ENCODE results near the gene MRPL58. TPM values are rescaled to one million over a fixed set of nuclear protein-coding genes. Genes with fewer than 3 reads are reported as not detected.
A peak's percentile ranks its signal among the peaks of the same experiment; 100 is the strongest.
"Not testable (repeated sequence)": the region's sequence is repeated elsewhere in the genome, so short reads cannot be mapped to it uniquely, and the experiment has no call there.

MRPL58 gene
- total RNA-seq, 1 donor from 2014 or later: 68.1 TPM

DNA sequence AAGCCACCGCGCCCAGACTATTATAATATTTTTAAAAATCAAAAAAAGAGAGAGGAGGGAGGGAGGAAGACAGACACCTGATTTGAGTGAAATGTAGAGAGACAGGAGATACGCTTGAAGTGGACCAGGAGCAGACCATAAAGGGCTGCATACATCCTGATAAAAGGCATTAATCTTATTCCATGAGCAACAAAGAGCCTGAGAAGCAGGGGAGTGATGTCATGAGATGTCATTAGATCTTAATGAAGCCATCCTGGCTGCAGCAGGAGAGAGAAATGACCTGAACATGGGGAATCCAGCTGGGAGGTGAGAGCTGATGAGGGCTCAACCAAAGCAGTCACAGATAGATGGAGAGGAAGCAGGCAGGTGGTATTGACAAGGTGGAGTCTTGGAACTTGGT, 34.7 kb upstream of the MRPL58 start:
- Mint-ChIP-seq H3K9me3 (no peaks in the 10 kb centered on the region), H3K4me1 (ENCODE audit: low read depth) (peaks cover 13% of the 10 kb centered on the region), H3K27ac (no peak overlapping the region), H3K4me3 (ENCODE audit: low read depth) (no peak overlapping the region), H3K36me3 (ENCODE audit: low read depth) (no peaks in the 10 kb centered on the region), H3K27me3 (ENCODE audit: low read depth) (peaks cover 30% of the 10 kb centered on the region)
- DNase-seq (ENCODE audit: low spot score): no peak
- intact Hi-C loops (cut with micrococcal nuclease): no loop called here

DNA sequence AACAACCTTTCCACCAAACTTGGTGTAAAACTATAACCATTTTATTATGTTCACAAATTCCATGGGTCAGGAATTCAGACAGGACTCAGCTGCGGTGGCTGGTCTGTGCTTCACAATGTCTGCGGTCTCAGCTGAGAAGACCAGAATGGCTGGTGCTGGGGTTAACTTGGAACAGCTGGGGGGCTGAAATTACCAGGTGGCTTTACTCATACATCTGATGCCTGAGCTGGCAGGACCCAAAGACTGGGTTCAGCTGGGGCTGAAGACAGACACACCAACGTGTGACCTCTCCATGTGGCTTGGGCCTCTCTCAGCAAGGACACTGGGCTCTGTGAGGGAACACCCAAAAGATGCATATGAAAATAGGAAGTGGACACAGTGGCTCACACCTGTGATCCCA, 34.2 kb upstream of the MRPL58 start:
- intact Hi-C loops (cut with micrococcal nuclease): no loop called here
- Mint-ChIP-seq H3K36me3 (ENCODE audit: low read depth) (no peaks in the 10 kb centered on the region), H3K4me3 (ENCODE audit: low read depth) (no peak overlapping the region), H3K9me3 (no peaks in the 10 kb centered on the region), H3K4me1 (ENCODE audit: low read depth) (peaks cover 9% of the 10 kb centered on the region), H3K27me3 (ENCODE audit: low read depth) (peaks cover 26% of the 10 kb centered on the region), H3K27ac (no peak overlapping the region)
- DNase-seq (ENCODE audit: low spot score): no peak

DNA sequence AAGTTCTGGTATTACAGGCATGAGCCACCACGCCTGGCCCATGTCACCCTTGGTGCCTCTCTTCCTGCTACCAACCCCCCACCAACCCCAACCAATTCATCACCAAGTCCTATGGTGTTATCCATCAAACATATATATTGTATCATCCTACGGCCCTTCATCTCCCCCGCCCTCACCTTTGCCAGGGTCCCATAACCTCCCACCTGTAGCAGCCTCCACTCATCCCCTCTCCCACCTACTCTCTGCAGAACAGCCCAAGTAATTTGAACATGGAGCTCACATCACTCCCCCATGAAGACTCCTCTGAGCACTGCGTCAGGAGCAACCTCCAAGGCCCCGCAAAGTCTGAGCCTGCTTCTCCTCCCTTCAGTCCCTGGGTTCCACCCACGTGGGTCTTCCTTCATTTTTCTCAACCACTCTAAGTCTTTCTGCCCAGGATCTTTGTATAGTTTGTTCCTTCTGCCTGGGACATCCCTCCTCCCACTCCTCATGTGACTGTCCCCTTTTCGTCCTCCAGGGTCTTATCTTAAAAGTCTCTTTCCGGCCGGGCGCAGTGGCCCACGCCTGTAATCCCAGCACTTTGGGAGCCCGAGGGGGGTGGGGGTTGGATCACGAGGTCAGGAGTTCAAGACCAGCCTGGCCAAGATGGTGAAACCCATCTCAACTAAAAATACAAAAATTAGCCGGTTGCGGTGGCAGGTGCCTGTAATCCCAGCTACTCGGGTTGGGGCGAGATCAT, 32.9 kb upstream of the MRPL58 start:
- Mint-ChIP-seq H3K27ac (no peak overlapping the region), H3K27me3 (ENCODE audit: low read depth) (peaks cover 29% of the 10 kb centered on the region), H3K36me3 (ENCODE audit: low read depth) (no peaks in the 10 kb centered on the region), H3K9me3 (no peaks in the 10 kb centered on the region), H3K4me1 (ENCODE audit: low read depth) (peaks cover 10% of the 10 kb centered on the region), H3K4me3 (ENCODE audit: low read depth) (no peak overlapping the region)
- no peak for DNase-seq (ENCODE audit: low spot score)
- intact Hi-C loops (cut with micrococcal nuclease): loop anchor here (5.0 to 10.0 kb wide), 3 partner anchors 53 to 195 kb away; no protein-coding TSS in a partner anchor

DNA sequence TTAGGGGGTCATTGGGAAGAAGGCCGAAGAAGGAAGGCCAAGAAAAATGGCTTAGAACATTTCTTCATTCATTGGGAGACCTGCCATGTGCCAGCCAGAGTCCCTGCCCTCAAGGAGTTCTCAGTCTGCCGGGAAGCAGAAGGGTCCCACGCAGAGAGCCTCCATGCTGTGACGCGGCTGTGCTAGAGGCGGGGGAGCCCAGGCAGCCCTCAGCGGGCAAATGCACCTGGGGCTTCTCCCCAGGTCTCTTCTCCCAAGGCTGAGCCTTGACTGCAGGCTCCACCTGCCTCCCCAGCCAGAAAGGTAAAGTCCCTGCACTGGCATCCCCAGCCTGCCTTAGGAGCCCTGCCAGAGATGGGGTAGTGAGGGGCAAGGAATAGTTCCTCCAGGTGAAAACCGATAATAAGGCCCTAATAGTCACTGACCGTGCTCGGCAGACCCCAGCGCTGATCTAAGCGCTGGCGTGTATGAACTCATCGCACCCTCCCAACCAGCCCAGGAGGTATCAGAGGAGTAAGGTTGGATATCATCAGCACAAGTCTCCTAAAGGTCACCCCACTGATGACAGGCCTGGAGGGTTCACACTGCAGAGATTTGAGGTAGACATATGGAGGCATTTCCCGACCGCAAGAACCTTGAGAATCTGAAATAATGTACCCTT, 31.0 kb upstream of the MRPL58 start:
- Mint-ChIP-seq H3K27me3 (ENCODE audit: low read depth) (peaks cover 35% of the 10 kb centered on the region), H3K9me3 (no peaks in the 10 kb centered on the region)

DNA sequence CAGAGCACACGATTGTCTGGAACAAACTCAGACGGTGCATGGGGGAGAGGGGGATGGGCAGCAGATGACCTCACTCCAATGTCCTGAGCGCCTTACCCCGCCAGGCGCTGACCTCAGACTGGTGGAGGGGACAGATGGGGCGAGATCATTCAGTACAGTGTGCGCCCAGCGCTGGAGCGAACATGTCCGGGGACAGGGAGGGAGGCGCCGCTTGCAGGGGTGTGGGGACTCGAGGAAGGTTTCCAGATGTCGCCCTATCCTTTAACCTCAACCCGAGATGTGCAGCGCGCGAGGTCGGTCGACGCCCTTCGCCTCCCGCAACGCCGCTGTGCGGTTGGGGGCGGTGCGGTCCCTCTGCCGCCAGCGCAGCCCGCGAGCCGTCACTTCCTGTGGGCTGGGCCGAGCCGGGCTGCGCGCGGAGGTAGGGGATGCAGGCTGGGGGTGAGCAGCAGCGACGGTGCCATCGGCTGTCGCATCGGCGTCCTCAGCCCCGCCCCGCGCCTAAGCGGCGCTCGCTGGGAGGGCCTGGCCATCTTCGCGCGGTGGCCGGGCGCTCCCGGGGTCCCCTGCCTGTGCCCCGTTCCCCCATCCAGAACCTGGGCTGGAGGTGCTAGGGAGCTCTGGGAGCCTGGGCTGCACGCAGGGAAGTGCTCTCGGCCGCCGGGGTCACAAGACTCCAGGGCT, 30.3 kb upstream of the MRPL58 start:
- H3K4me3 Mint-ChIP-seq (ENCODE audit: low read depth): peak overlapping the region; percentile 76
- H3K4me1 Mint-ChIP-seq (ENCODE audit: low read depth): peaks cover 17% of the 10 kb centered on the region
- peak; percentile 77 for DNase-seq (ENCODE audit: low spot score)
- intact Hi-C loops (cut with micrococcal nuclease): loop anchor here (2.0 to 10.0 kb wide), 4 partner anchors 31 to 197 kb away; partner anchors contain the start of gene MRPL58
- peaks cover 37% of the 10 kb centered on the region for H3K27me3 Mint-ChIP-seq (ENCODE audit: low read depth)
- H3K27ac Mint-ChIP-seq: peak overlapping the region; percentile 29
- H3K36me3 Mint-ChIP-seq (ENCODE audit: low read depth): no peaks in the 10 kb centered on the region
- no peaks in the 10 kb centered on the region for H3K9me3 Mint-ChIP-seq

More for the DNA sequence above, 31.0 kb upstream of the MRPL58 start:
- intact Hi-C loops (cut with micrococcal nuclease): loop anchor here (5.0 to 10.0 kb wide), 3 partner anchors 51 to 197 kb away; no protein-coding TSS in a partner anchor
- H3K27ac Mint-ChIP-seq: peak overlapping the region; percentile 29
- DNase-seq (ENCODE audit: low spot score): no peak
- H3K36me3 Mint-ChIP-seq (ENCODE audit: low read depth): no peaks in the 10 kb centered on the region
- peak overlapping the region; percentile 76 for H3K4me3 Mint-ChIP-seq (ENCODE audit: low read depth)
- H3K4me1 Mint-ChIP-seq (ENCODE audit: low read depth): peaks cover 12% of the 10 kb centered on the region

DNA sequence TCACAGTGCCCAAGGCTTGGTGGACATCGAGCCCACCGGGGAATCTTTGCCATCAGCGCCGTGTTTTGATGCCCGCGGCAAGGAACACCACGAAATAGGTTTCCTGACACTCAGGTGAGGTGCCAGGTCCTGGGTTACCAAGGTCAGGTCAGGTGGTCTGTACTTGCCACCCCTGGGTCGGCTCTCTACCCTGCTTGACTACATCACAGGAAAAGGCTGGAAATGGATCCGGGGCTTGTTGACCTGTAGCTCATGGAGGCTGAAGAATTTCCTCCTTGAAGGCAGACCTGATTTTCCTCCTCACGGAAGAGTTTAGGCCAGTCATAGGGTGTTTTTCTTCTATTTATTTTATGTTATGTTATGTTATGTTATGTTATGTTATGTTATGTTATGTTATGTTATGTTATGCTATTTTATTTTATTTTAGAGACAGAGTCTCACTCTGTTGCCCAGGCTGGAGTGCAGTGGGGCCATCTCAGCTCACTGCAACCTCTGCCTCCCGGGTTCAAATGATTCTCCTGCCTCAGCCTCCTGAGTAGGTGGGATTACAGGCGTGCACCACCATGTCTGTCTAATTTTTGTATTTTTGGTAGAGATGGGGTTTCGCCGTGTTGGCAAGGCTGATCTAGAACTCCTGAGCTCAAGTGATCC, 29.7 kb upstream of the MRPL58 start:
- intact Hi-C loops (cut with micrococcal nuclease): loop anchor here (2.0 to 10.0 kb wide), 4 partner anchors 30 to 198 kb away; partner anchors contain the start of gene MRPL58
- not testable (repeated sequence) for H3K27ac Mint-ChIP-seq

DNA sequence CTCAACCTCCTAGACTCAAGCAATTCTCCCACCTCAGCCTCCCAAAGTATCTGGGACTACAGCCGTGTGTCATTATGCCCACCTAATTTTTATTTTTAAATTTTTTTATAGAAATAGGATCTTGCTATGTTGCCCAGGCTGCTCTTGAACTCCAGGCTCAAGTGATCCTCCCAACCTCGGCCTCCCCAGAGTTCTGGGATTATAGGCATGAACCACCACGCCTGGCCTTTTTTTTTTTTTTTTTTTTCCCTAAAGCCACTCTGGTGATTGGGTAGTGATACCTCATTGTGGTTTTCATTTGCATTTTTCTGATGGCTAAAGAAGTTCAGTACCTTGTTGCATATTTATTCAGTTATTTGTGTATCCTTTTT, 26.3 kb upstream of the MRPL58 start:
- Mint-ChIP-seq H3K36me3 (ENCODE audit: low read depth) (no peaks in the 10 kb centered on the region), H3K27ac (no peak overlapping the region), H3K4me1 (ENCODE audit: low read depth) (peaks cover 17% of the 10 kb centered on the region), H3K4me3 (ENCODE audit: low read depth) (no peak overlapping the region), H3K9me3 (no peaks in the 10 kb centered on the region), H3K27me3 (ENCODE audit: low read depth) (peaks cover 33% of the 10 kb centered on the region)
- intact Hi-C loops (cut with micrococcal nuclease): loop anchor here (10.0 kb wide), 2 partner anchors 129 to 201 kb away; no protein-coding TSS in a partner anchor
- DNase-seq (ENCODE audit: low spot score): no peak

More for the DNA sequence above, 29.7 kb upstream of the MRPL58 start:
- Mint-ChIP-seq H3K27me3 (ENCODE audit: low read depth) (peaks cover 38% of the 10 kb centered on the region), H3K4me1 (ENCODE audit: low read depth) (peaks cover 19% of the 10 kb centered on the region), H3K4me3 (ENCODE audit: low read depth) (peak overlapping the region; percentile 76)
- H3K36me3 Mint-ChIP-seq (ENCODE audit: low read depth); DNase-seq (ENCODE audit: low spot score); H3K9me3 Mint-ChIP-seq: not testable (repeated sequence)

DNA sequence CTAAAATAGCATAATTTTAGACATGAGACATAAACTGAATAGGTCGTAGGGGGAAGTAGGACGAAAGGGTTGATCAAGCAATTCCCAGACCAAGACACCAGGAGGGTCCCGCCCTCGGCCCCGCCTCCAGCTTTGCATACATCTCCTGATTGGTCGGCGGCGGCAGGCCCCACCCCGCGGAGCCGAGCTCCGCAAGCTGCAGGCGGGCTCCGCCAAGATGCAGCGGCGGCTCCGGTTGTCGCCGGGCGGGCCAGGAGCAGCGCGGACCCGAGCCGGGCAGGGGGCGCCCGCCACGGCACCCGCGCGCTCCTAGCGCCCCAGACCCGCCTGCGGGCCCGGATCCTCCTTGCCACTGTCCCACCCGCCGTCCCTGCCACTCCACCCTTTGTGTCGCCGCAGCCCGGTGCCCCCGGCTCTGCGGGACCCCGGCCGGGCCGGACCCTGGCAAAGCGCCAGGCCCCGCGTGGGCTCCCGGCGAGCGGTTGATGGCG, 25.0 kb upstream of the MRPL58 start, which contains the start of gene CDR2L:
Gene CDR2L, plus strand, starts transcription at position 215 of the 491 bp plus-strand sequence. CDS start 412 bp downstream, outside the sequence.
- Mint-ChIP-seq H3K4me3 (ENCODE audit: low read depth) (peak within 1 kb of the TSS; percentile 83), H3K27me3 (ENCODE audit: low read depth) (peaks cover 35% of the 10 kb centered on the region), H3K27ac (no peak within 1 kb of the TSS), H3K9me3 (no peaks in the 10 kb centered on the region), H3K36me3 (ENCODE audit: low read depth) (no peaks in the 10 kb centered on the region), H3K4me1 (ENCODE audit: low read depth) (peaks cover 10% of the 10 kb centered on the region)
- intact Hi-C loops (cut with micrococcal nuclease): loop anchor here (10.0 kb wide), 2 partner anchors 127 to 203 kb away; no protein-coding TSS in a partner anchor
- peak; percentile 88 for DNase-seq (ENCODE audit: low spot score)

DNA sequence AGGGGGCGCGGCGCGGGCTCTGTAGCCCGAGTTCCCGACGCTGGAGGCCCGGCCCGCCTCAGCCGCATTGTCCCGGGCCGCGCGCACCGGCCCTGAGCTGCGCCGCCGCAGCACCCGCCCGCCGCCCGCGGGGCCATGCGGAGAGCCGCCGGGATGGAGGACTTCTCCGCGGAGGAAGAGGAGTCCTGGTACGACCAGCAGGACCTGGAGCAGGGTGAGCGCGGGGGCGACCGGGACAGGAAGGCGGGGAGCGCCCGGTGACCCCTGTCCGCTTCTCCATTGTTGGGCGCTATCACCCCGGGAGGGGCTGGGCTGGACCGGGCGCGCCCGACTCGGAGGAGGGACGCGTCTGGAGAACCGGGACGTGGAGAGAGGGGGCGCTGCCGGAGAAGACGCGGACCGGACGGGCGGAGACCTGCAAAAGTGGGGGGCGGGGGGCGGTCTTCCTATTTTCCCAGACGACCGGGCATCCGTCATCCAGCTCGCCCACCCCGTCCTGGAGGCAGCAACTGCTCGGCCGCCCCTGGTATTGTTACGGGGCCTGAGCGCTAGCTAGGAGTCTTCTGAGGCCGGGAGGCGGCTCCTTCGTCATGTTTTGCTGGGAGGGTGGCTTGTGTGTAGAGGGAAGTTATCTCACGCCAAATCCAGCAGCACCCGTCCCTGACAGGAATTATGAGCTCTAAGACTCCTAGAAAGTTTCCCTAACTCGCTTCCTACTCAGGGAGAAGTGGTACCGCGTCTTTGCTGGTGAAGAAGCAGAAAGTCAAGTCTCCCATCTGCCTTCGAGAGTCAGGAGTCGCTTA, 24.4 kb upstream of the MRPL58 start:
- intact Hi-C loops (cut with micrococcal nuclease): loop anchor here (10.0 kb wide), 2 partner anchors 127 to 203 kb away; no protein-coding TSS in a partner anchor
- peaks cover 41% of the 10 kb centered on the region for H3K27me3 Mint-ChIP-seq (ENCODE audit: low read depth)
- no peak for DNase-seq (ENCODE audit: low spot score)
- H3K9me3 Mint-ChIP-seq: no peaks in the 10 kb centered on the region
- no peak overlapping the region for H3K27ac Mint-ChIP-seq
- H3K4me3 Mint-ChIP-seq (ENCODE audit: low read depth): peak overlapping the region; percentile 69
- no peaks in the 10 kb centered on the region for H3K36me3 Mint-ChIP-seq (ENCODE audit: low read depth)
- H3K4me1 Mint-ChIP-seq (ENCODE audit: low read depth): peaks cover 10% of the 10 kb centered on the region

DNA sequence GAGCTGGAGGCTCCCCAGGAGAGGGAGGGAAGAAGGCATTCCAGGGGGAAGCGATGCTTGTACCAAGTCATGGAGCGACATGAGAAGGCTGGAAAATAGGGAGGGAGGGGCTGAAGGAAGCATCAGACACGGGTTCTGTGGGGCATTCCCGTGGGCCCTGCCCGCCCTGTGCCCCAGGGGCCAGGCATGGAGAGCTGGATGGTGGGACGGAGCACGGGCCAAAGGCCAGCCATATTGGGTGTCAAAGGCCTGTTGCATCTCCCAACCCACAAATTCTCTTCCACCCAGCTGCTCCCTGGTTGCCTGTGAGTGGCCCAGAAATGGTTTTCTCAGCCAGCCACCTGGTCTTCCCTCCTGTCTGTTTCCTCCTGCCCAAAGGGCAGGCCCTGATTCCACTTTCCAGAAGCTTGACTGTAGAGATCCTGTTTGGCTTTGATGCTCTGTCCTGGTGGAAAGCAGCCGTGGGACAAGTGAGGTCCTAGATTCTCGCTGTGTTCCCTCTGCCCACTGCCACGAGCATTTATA, 21.8 kb upstream of the MRPL58 start:
- Mint-ChIP-seq H3K4me3 (ENCODE audit: low read depth) (no peak overlapping the region), H3K27ac (no peak overlapping the region), H3K4me1 (ENCODE audit: low read depth) (peaks cover 9% of the 10 kb centered on the region), H3K9me3 (no peaks in the 10 kb centered on the region), H3K36me3 (ENCODE audit: low read depth) (no peaks in the 10 kb centered on the region), H3K27me3 (ENCODE audit: low read depth) (peaks cover 31% of the 10 kb centered on the region)
- intact Hi-C loops (cut with micrococcal nuclease): no loop called here
- no peak for DNase-seq (ENCODE audit: low spot score)

DNA sequence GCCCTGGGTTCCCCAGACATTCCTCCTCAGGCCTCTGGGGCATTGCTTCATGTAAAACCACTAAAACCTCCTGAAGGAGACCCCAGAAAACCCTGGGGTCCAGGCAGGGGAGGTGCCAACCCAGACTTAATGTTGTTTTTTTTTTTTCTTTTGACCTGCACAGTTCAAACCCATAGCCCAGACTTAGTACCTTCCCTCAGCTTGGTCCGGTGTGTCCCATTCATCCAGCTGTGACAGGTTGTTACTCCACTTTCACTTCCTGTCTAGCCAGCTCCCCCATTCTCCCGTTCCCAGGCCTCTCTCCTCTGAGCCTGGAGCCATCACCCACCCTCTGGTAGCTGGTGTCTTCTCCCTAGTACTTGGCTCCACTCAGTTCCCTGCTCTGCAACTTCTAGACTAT, 20.2 kb upstream of the MRPL58 start:
- H3K27me3 Mint-ChIP-seq (ENCODE audit: low read depth): peaks cover 24% of the 10 kb centered on the region
- intact Hi-C loops (cut with micrococcal nuclease): no loop called here
- H3K4me3 Mint-ChIP-seq (ENCODE audit: low read depth): no peak overlapping the region
- peaks cover 1% of the 10 kb centered on the region for H3K4me1 Mint-ChIP-seq (ENCODE audit: low read depth)
- no peak overlapping the region for H3K27ac Mint-ChIP-seq
- H3K9me3 Mint-ChIP-seq: no peaks in the 10 kb centered on the region
- no peaks in the 10 kb centered on the region for H3K36me3 Mint-ChIP-seq (ENCODE audit: low read depth)
- no peak for DNase-seq (ENCODE audit: low spot score)

All from activated T-helper 2 cell treated with anti-CD3 and anti-CD28 coated beads, Interferon-gamma antibody, Interleukin-2, Interleukin-4, amounts not matched to agents 10 μg/mL and 5 μg/mL and 100 μg/mL, durations not matched to agents 14 hours and 24 hours and 36 hours (primary cell).